Natural killer cell (primary cell): ENCODE measurements around the gene CHCHD1. TPM values are rescaled to one million over a fixed set of nuclear protein-coding genes. Genes with fewer than 3 reads are reported as not detected.
"Not testable (repeated sequence)": the region's sequence is repeated elsewhere in the genome, so short reads cannot be mapped to it uniquely, and the experiment has no call there.

Experiments
- ATAC-seq, 3 donors: fragments of 150-1000 bp in 2 of 3; fragments of 200-7000 bp in 1 of 3; cut with Tn5 transposase; 1 replicate in 1 of 3; 2 replicates in 2 of 3; pipeline ENCODE4 v1.10.0; 2021; ENCODE audit warnings: mild to moderate bottlenecking in 2 of 3, moderate library complexity in 2 of 3
- DNase-seq, 2 donors: peaks; one replicate each; pipeline versions ENCODE4 v3.0.0 to v3.0.0-alpha.2; 2013 to 2021; ENCODE audit warnings: mixed read lengths in 1 of 2
- H3K27ac ChIP-seq: one replicate; pipeline ENCODE4 v1.5.1; 2013; ENCODE audit warnings: mild to moderate bottlenecking, low read length
- H3K27me3 ChIP-seq: one replicate; pipeline ENCODE4 v1.6.1; 2013; ENCODE audit warnings: low read length; ENCODE audit not compliant: control insufficient read depth, insufficient read depth
- H3K36me3 ChIP-seq: one replicate; pipeline ENCODE4 v1.6.1; 2013; ENCODE audit warnings: low read length; ENCODE audit not compliant: control insufficient read depth, insufficient read depth
- H3K4me1 ChIP-seq: one replicate; pipeline ENCODE4 v1.6.1; 2013; ENCODE audit warnings: low read length; ENCODE audit not compliant: control insufficient read depth, insufficient read depth
- H3K4me3 ChIP-seq: one replicate; pipeline ENCODE4 v1.5.1; 2013; ENCODE audit warnings: low read length
- H3K9me3 ChIP-seq: one replicate; pipeline ENCODE4 v1.6.1; 2013; ENCODE audit warnings: low read length; ENCODE audit not compliant: control insufficient read depth, insufficient read depth
- H3K27ac Mint-ChIP-seq, 2 donors: one replicate each; pipeline ENCODE4 v1.8.0; 2022; ENCODE audit warnings: mild to moderate bottlenecking in 2 of 2, mixed read lengths in 2 of 2, moderate library complexity in 1 of 2
- H3K27me3 Mint-ChIP-seq, 2 donors: one replicate each; pipeline ENCODE4 v1.8.0; 2022; ENCODE audit warnings: low read depth in 2 of 2, mixed read lengths in 2 of 2
- H3K36me3 Mint-ChIP-seq: one replicate; pipeline ENCODE4 v1.8.0; 2022; ENCODE audit warnings: mixed read lengths
- H3K4me1 Mint-ChIP-seq, 2 donors: one replicate each; pipeline ENCODE4 v1.8.0; 2022; ENCODE audit warnings: mixed read lengths in 2 of 2
- H3K4me3 Mint-ChIP-seq: one replicate; pipeline ENCODE4 v1.8.0; 2022; ENCODE audit warnings: mild to moderate bottlenecking, moderate library complexity, mixed read lengths
- H3K9me3 Mint-ChIP-seq, 2 donors: one replicate each; pipeline ENCODE4 v1.8.0; 2022; ENCODE audit warnings: mixed read lengths in 2 of 2
- WGBS: methylation state at CpG from one replicate; pipeline ENCODE4 v1.1.7; 2013; ENCODE audit warnings: missing lambda C conversion rate; ENCODE audit not compliant: insufficient coverage; 5-methylcytosine and 5-hydroxymethylcytosine counted together
- intact Hi-C: fragments of 100-400 bp; cut with micrococcal nuclease; formaldehyde crosslinking; loops from one replicate; pipeline ENCODE4 v1.14.2; 2022
- total RNA-seq, 4 donors: library from RNA; stranded (reverse); fragments of 120-200 nt in 1 of 4; gene quantifications; one replicate each; pipeline versions ENCODE4 v1.2.3 to v1.2.4, GENCODE V29; 2013 to 2022
- TF ChIP-seq, protein P1 (sequence below): fragments of 200-600 bp; IDR thresholded peaks from one replicate; pipeline ENCODE4 v1.8.0; 2022; ENCODE audit warnings: antibody characterized with exemption

The CHCHD1 gene
- total RNA-seq, 3 donors from 2014 or later (not counting 1 experiment from before 2014, with no cell fraction given) = 5.2 to 7.0 (median 5.9) TPM

- no peak overlapping the region for H3K4me3 ChIP-seq
- no peak for DNase-seq
- peaks cover 78% of the 10 kb centered on the region for H3K36me3 ChIP-seq
- no peak for ATAC-seq
- H3K4me3 Mint-ChIP-seq = no peak overlapping the region
- H3K27ac ChIP-seq = no peak overlapping the region
- no peaks in the 10 kb centered on the region for H3K9me3 Mint-ChIP-seq
- H3K27ac Mint-ChIP-seq = no peak overlapping the region
- intact Hi-C loops = no loop called here
- no peaks in the 10 kb centered on the region for H3K27me3 ChIP-seq
- H3K36me3 Mint-ChIP-seq = no peaks in the 10 kb centered on the region
- peaks cover 10 to 23% of the 10 kb centered on the region in 2 donors for H3K4me1 Mint-ChIP-seq
- peaks cover 7% of the 10 kb centered on the region for H3K4me1 ChIP-seq
- WGBS = 97% methylated on average over 26 of the region's 26 CpGs
- H3K27me3 Mint-ChIP-seq = no peaks in the 10 kb centered on the region
- TF ChIP-seq, protein P1, sequence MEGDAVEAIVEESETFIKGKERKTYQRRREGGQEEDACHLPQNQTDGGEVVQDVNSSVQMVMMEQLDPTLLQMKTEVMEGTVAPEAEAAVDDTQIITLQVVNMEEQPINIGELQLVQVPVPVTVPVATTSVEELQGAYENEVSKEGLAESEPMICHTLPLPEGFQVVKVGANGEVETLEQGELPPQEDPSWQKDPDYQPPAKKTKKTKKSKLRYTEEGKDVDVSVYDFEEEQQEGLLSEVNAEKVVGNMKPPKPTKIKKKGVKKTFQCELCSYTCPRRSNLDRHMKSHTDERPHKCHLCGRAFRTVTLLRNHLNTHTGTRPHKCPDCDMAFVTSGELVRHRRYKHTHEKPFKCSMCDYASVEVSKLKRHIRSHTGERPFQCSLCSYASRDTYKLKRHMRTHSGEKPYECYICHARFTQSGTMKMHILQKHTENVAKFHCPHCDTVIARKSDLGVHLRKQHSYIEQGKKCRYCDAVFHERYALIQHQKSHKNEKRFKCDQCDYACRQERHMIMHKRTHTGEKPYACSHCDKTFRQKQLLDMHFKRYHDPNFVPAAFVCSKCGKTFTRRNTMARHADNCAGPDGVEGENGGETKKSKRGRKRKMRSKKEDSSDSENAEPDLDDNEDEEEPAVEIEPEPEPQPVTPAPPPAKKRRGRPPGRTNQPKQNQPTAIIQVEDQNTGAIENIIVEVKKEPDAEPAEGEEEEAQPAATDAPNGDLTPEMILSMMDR = no peak
- no peaks in the 10 kb centered on the region for H3K9me3 ChIP-seq
These were observed 10.1 kb downstream of the CHCHD1 start for GRCh38 chr10:73791871-73792400.

DNA sequence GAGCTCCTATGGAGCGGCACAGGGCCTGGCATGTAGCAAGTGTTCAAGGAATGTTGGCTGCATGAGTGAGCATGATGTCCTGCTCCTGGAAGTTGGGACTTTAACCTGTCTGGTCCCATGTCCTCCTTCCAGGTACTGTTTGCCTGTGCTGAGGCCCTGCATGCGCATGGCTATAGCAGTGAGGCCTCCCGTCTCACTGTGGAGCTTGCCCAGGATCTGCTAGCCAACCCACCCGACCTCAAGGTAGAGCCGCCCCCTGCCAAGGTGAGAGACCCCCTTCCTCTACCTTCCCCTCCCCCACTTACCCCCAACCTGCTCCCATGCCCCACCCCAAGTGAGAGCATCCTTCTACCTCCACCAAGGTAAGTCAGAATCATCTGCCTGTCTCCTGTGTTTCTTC lies 11.6 kb downstream of the CHCHD1 start:
- H3K36me3 ChIP-seq = peaks cover 93% of the 10 kb centered on the region
- Mint-ChIP-seq H3K4me1 (peaks cover 10 to 16% of the 10 kb centered on the region in 2 donors), H3K36me3 (peaks cover 5% of the 10 kb centered on the region), H3K27ac (peak overlapping the region in 1 of 2 donors; percentile 35), H3K4me3 (no peak overlapping the region), H3K27me3 (no peaks in the 10 kb centered on the region), H3K9me3 (no peaks in the 10 kb centered on the region)
- H3K4me3 ChIP-seq = no peak overlapping the region
- no peaks in the 10 kb centered on the region for H3K27me3 ChIP-seq
- no peaks in the 10 kb centered on the region for H3K4me1 ChIP-seq
- H3K27ac ChIP-seq = no peak overlapping the region
- ATAC-seq (no peak), DNase-seq (no peak)
- 97% methylated on average over 5 of the region's 5 CpGs for WGBS
- intact Hi-C loops = no loop called here
- TF ChIP-seq, protein P1 = no peak
- no peaks in the 10 kb centered on the region for H3K9me3 ChIP-seq

- WGBS = 97% methylated on average over 8 of the region's 10 CpGs
- intact Hi-C loops, H3K27ac ChIP-seq: not testable (repeated sequence)
These were observed 13.6 kb downstream of the CHCHD1 start for GRCh38 chr10:73795491-73795890.

DNA sequence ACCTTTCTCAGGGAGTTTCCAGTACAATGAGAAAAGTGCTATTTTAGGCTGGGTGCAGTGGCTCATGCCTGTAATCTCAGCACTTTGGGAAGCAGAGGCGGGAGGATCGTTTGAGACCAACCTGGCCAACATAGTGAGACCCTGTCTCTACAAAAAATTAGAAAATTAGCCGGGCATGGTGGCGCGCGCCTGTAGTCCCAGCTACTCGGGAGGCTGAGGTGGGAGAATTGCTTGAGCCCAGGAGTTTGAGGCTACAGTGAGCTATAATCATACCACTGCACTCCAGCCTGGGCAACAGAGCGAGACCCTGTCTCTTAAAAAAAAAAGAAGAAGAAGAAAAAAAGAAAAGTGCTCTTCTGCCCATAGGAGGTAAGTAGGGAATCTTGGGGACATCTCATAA lies 14.2 kb downstream of the CHCHD1 start:
- DNase-seq, H3K9me3 ChIP-seq, H3K36me3 Mint-ChIP-seq, H3K4me1 Mint-ChIP-seq, H3K4me3 Mint-ChIP-seq, ATAC-seq, H3K9me3 Mint-ChIP-seq, H3K27ac ChIP-seq, H3K4me3 ChIP-seq, H3K27me3 ChIP-seq, intact Hi-C loops, H3K4me1 ChIP-seq, H3K27me3 Mint-ChIP-seq: not testable (repeated sequence)
- WGBS = 97% methylated on average over 8 of the region's 8 CpGs
- H3K36me3 ChIP-seq = peaks cover 92% of the 10 kb centered on the region
- H3K27ac Mint-ChIP-seq = peak overlapping the region in 1 of 2 donors; percentile 55

More at GRCh38 chr10:73795491-73795890, 13.6 kb downstream of the CHCHD1 start:
- not testable (repeated sequence) for H3K4me1 Mint-ChIP-seq, H3K4me1 ChIP-seq, H3K9me3 Mint-ChIP-seq, ATAC-seq, H3K36me3 Mint-ChIP-seq, DNase-seq, H3K27me3 ChIP-seq, H3K4me3 Mint-ChIP-seq, H3K9me3 ChIP-seq, H3K4me3 ChIP-seq, H3K27ac Mint-ChIP-seq, H3K27me3 Mint-ChIP-seq
- peaks cover 94% of the 10 kb centered on the region for H3K36me3 ChIP-seq
